Measurements from ENCODE around the gene PRR7. TPM values are rescaled to one million over a fixed set of nuclear protein-coding genes. Genes with fewer than 3 reads are reported as not detected.
"Not testable (repeated sequence)": the region's sequence is repeated elsewhere in the genome, so short reads cannot be mapped to it uniquely, and the experiment has no call there.

PRR7 gene, protein sequence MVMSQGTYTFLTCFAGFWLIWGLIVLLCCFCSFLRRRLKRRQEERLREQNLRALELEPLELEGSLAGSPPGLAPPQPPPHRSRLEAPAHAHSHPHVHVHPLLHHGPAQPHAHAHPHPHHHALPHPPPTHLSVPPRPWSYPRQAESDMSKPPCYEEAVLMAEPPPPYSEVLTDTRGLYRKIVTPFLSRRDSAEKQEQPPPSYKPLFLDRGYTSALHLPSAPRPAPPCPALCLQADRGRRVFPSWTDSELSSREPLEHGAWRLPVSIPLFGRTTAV
- 4.5 TPM for polyA plus RNA-seq (2013, experiment 1 of 2; ENCODE audit: insufficient read length)
- 5.1 TPM for polyA plus RNA-seq (2013, experiment 2 of 2; ENCODE audit: insufficient read length)

DNA sequence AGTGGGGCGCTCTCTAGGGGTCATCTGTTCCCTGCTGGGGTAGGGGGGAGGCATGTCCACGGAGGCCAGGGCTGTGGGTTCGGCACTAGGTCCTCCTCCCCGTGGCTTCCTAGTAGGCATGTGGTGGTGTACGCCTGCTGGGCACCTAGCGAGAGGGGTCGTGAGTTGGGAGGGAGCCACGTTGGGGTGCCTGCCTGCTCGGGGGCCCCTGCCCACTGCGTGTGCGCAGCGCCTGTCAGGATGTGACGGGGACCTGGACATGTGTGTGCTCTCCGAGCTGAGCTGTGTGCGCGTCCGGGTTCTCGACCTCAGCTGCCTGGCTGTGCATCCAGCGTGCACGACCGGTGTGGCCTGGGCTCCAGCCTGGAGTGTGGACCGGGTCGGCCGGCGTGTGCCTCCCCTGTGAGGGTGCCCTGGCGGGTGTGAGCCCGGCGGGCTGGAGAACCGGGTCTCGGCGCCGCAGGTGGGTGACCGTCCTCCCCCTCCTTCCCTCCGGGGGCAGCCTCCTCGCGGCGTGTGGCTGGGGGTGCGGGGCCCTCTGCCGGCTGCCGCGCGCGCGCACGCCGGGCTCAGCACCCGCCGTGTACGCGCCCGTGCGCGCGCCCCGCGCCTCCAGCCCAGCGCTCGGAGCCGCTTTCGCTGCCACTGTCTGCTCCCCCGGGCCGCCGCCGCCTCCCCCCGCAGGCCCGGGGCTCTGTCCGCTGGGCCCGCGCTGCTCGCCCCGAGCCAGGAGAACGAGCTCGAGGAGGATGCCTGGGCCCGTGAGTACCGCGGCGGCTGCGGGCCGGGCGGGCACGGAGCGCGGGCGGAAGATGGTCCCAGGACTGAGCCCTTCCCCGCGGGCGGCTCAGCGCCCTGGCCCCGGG lies at the start of gene PRR7:
Gene PRR7 (plus strand): TSS at position 615 of the 866 bp plus-strand sequence. CDS start 8,254 bp downstream, outside the sequence.
- DNase-seq: peak; percentile 74

DNA sequence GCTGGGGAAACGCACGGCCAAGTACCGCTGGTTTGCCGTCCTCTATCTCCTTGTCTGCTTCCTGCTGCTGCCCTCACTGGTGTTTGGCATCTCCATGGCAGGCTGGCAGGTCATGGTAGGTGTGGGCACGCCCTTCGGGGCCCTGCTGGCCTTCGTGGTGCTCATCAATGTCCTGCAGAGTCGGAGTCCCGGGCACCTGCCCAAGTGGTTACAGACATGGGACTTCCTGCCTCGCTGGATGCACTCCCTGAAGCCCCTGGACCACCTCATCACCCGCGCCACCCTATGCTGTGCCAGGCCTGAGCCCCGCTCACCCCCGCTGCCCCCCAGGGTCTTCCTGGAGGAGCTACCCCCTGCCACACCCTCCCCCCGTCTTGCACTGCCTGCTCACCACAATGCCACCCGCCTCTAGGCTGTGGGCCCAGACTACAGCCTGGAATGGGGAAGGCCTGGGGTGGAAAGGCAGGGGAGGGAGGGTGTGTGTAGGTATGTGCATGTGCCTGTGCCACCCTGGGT lies 48.7 kb upstream of the PRR7 start:
- no peak for DNase-seq

DNA sequence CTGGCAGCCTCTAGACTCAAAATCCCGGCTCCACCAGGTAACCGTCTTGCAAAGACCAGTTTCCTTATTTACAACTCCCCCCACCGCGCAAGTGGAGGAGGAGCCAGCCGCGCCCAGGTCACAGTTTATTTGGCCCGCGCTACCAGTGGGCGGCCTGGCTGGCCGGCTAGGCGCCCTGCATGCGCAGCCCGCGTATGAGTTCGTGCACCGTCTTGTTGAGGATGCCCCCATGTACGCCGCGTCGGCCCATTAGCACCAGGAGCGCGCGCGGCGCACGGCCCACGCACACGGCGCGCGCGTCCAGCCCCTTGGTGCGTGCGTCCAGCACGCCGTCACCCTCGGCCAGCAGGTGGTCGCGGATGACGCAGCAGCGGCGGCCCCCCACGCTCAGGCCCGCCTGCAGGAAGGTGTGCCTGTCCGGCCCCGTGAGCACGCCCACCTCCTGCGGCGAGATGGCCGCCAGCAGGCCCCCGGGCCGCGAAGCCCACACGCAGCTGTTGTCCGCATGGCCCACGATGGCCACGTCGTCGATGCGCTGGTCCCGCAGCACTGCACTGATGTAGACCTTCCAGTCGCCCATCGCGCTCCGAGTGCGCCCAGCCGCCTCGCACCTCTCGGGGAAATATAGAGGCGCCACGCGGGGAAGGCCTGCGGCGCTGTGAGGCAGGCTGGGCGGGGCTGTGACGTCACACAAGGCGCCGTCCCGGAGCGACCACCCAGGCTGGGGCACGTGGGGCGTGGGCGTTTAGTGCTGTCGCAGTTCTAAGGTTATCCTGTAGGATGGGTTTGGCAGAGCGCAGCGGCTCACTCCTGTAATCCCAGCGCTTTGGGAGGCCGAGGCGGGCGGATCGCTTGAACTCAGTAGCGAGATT lies 46.4 kb upstream of the PRR7 start, which contains the start of gene PFN3:
Gene PFN3 (minus strand): TSS at position 665 of the 872 bp plus-strand sequence. CDS start 85 bp downstream, at position 580.
- DNase-seq: peak; percentile 43

DNA sequence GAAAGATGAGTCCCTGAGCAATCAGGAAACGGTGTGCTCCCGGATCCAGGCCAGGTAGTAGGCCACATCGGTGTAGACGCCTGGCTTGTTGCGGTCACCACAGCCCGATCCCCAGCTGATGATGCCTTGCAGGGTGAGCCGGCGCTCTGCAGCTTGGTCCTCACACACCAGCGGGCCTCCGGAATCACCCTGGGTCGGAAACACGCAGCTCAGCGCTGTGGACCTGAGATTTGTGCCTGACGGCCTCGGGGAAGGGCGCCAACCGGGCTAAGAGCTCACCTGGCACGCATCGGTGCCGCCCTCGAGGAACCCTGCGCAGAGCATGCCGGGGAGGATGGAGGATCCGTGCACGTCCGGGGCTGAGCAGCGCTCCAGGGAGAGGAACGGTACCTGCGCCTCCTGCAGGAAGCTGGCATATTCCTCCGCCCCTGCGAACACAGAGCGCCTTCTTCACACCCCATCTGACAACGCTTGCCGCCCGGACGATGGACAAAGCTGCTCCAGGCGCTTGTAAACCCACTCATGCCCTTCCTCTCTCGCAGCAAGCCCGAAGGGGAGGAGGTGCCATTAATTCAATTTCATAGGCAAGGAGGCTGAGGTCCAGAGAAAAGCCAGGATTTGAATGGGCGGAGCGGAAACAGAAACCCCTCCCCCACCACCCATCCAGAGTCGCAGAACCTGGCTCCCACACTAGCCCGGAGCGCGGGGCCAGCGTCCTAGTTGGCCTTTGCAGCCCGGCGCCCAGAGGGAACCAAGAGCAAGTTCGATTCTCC lies 44.2 kb upstream of the PRR7 start:
- peak; percentile 43 for DNase-seq

DNA sequence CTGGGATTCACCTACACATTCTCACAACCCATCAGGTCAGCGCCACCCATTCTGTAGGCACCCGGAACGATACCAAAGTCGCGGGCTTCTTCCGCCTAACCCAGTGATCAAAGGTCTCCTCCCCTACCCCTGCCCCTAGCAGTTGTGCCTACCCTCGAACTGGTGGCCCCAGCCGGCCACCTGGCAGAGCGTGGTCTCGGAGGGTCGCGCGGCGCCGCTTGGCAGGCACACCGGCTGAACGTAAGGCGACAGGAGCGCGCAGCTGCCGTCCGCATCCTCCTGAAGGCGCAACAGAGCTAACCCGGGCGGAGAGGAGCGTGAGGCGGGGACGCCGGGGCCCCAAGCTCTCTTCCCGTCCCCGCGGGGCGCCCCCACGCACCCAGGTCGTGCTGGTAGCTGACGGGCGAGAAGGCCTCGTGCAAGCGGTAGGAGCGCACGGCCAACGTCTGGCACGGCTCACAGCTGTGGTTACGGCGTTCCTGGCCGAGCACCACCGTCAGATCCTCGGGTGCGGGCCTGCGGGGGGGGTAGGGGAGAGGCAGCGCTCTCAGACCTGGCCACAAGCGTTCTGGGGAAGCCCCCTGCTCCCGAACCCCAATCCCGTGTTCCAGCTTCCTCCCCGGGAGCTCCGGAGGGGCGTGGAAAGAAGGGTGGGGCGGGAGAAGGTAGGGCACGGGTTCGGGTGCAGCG lies 43.4 kb upstream of the PRR7 start:
- DNase-seq: no peak

DNA sequence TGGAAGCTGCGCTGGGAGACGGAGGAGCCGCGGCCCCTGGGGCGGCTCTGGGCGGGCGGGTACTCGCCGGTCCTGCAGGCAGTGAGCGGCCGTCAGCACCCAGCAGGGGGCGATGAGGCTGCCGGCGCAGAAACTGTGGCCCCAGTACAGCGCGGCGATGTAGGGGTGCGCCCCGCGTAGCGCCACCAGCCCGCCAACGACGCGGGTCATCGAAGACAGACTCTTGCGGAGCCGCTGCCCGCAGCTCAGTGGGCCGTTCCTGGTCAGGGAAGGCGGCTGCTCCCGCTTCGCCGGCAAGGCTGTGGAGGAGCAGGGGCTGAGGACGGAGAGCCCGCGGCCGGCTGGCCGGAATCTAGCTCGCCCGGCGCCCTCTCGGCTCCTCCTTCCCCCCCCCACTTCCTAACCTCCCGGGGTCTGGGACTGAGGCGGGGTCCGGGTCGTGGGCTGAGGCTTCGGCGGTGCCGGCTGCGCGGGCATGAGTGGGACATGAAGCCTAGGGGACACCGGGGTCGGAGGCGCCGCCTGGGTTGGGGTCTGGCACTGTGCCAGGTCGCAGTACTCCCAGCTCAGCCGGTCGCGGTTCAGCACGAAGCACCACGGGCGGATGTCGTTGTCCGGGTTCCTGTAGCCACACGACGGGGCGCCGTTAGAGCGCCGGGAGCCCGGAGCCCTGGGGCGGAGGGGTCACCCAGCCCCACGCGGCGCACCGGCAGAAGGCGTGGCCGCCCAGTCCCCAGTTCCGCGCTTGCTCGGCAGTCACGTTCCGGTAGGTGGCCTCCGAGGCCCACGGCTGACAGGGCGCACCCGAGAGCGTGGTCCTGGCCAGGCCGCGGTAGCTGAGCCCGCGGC lies 42.6 kb upstream of the PRR7 start:
- DNase-seq: peak; percentile 76

DNA sequence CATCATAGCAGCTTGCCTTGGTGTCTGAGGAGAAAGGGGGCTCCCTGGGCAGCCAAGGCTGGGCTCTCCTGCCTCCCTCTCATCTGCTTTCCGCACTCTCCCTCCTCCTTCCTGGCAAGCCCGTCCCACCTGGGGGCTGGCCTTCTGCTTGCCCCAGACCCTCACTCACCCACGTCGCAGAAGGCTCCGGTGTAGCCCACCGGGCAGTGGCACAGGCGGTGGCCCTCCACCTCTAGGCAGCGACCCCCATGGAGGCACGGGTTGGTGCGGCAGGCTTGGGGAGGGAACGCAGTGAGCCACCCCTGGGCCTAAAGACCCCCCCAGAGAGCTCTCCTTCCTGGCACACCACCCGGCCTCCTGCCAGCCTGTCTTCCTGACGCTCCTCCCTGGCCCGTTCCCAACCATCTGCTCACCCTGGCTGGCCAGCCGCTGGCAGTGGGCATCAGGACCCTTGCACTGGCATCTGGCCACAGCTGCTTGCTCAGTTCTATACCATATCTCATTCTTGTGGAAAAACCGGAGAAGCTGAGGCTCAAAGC lies 41.9 kb upstream of the PRR7 start:
- no peak for DNase-seq

DNA sequence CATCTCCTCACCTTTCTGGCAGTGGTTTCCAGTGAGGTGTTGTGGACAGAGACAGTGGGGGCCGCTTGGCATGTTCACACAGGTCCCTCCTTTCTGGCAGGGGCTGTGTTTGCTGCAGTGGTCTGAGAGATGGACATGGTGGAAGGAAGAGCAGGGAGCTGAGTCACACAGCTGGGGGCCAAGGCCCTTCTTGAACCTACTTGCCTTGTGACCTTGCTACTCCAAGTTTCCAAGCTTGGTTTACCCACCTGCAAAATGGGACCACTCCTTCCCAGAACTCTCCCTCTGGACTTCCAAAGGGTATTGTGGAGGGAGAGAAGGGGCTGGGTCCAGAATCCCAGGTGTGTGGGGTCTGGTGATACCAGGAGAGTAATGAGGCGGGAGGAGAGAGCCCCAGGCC lies 41.3 kb upstream of the PRR7 start:
- DNase-seq: no peak

DNA sequence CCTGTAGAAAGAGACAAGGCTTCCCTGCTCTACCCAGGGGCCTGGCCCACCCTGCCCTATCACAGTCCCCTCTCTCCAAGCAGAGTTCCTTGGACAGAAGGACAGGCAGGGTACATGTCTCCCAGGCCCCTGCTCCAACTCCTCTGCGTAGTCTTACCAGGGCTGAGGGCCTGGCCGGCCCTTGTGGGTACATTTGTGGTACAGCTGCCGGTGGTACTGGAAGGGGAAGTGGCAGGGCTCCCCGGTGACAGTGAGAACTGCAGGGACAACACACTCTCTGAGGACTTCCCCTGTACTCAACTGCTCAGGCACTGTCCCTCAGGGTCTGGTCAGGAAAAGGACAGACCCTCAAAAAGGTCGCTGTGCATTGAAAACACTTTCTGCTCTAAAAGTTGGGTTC lies 40.8 kb upstream of the PRR7 start:
- no peak for DNase-seq

DNA sequence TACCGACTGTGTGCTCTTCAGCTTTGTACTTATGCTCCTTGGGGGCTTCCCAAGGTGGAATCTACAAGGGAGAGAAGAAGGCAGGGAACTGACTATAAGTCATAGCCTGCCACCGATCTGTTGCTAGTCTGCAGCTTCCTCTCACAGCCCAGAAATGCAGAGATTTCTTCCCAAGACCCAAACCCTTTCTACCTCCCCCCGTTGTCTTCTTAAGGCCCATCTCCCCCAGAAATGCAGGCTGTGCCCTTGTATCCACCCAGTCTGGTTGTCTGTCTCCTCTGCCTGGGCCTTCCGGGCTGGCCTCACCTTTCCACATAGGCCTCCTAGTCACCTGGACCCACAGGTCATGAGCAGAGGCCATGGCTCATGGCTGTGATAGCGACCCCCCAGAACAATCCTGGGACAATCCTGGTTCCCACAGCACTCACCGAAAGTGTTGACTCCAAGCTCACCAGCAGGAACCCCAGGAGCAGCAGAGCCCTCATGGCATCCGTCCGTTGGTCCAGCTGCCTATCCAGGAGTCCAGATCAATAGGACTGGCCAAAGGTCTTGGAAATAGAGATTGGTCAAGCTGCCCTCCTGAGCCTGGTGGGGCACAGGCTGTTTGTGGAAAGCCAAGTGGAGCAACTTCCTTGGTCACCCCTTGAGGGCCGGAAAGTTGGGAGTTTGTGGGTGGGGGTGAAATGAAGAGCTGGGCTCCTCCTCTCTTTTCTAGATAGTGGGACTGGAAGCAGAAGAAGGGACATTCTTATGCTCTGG lies 37.4 kb upstream of the PRR7 start, which contains the start of gene F12:
Gene F12 (minus strand): TSS at position 522 of the 759 bp plus-strand sequence. CDS start 37 bp downstream, at position 485.
- DNase-seq: no peak

DNA sequence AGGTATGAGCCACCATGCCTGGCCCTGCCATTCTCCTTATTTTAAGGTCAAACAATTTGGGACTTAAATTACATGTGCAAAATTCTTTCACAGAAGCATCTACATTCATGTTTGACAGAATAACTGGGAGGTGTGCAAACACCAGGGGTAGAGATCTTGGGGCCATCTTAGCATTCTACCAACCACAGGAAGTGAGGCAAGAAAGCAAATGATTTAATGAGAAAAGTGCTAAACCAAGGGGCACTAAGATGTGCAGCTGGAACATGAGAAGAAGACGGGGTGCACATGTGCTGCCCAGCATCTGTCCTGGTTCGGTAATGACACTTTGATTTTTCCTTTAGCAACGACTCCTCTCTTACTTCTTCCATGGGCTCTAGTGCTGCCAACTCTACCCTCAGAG lies 36.0 kb upstream of the PRR7 start:
- no peak for DNase-seq

DNA sequence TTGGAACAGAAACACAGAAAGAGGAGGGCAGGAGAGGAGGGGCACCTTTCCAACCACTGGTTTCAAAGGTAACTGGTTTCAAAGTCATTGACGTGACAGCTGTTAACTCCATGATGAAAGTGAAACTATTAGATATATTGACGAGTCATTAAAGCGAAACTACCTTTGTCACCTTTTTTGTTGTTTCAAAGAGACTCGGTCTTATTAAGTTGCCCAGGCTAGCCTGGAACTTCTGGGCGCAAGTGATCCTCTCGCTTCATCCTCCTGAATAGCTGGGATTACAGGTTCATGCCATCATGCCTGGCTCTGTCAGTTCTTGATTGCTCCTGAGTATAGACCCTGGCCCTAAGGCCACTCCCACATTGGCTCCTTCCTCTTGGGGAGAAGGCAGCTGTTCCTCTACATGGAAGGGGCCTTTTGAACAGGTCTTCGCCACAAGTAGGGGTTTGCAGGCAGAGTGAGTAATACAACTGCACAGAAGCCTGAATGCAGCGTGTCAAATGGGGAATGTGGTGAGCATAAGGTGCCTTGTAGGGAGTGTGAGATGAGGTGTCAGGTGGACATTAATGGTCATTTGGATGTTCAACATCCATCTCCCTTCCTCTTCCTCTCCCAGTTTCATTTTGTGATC lies 33.9 kb upstream of the PRR7 start:
- DNase-seq: no peak

DNA sequence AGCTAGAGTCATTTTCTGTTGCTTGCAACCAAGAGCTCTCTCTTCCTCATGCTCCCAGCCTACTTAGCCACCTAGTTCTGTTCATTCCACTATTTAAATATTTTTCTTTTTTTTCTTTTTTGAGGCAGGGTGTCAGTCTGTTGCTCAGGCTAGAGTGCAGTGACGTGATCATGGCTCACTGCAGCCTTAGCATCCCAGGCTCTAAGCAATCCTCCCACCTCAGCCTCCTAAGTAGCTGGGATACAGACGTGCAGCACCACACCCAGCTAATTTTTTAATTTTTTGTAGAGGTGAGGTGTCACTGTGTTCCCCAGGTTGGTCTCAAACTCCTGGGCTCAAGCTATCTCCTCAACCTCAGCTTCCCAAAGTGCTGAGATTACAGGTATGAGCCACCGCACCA lies 32.1 kb upstream of the PRR7 start:
- DNase-seq: no peak

DNA sequence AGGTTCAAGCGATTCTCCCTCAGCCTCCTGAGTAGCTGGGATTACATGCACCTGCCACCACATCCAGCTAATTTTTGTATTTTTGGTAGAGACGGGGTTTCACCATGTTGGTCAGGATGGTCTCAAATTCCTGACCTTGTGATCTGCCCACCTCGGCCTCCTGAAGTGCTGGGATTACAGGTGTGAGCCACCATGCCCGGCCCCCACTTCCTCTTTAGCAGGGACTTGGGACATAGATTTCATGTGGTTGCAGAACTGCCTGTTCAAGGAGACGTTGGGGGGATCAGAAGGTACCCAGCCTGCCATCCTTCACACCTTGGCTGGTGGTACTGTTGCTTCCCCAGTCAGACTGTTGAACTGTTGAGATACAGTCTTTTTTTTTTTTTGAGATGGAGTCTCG lies 29.5 kb upstream of the PRR7 start:
- not testable (repeated sequence) for DNase-seq

DNA sequence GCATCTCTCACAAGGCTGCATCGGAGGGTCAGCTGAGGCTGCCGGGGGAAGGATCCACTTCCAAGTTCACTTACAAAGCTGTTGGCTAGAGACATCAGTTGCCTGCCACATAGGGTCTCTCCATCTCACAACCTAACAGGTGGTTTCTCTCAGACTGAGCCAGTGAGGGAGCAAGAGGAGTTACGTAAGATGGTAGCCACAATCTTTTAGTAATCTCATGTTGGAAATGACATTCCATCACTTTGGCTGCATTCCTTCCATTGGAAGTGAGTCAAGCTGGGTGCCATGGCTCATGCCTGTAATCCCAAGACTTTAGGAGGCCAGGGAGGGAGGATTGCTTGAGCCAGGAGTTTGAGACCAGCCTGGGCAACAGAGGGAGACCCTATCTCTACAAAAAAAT lies 27.6 kb upstream of the PRR7 start:
- DNase-seq: peak; percentile 61

DNA sequence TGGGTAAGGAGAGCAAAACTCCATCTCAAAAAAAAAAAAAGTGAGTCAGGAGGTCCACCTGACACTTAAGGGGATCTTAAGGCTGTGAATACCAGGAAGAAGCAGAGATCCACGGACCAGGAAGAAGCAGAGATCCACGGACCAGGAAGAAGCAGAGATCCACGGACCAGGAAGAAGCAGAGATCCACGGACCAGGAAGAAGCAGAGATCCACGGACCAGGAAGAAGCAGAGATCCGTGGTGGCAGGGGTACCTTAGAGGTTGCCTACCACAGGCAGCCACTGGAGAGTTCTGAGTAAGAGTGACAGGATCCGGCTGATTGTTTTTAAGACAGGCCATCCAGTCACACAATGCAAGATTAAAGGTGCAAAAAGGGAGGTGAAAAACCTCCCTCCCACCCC lies 26.1 kb upstream of the PRR7 start:
- DNase-seq: not testable (repeated sequence)

DNA sequence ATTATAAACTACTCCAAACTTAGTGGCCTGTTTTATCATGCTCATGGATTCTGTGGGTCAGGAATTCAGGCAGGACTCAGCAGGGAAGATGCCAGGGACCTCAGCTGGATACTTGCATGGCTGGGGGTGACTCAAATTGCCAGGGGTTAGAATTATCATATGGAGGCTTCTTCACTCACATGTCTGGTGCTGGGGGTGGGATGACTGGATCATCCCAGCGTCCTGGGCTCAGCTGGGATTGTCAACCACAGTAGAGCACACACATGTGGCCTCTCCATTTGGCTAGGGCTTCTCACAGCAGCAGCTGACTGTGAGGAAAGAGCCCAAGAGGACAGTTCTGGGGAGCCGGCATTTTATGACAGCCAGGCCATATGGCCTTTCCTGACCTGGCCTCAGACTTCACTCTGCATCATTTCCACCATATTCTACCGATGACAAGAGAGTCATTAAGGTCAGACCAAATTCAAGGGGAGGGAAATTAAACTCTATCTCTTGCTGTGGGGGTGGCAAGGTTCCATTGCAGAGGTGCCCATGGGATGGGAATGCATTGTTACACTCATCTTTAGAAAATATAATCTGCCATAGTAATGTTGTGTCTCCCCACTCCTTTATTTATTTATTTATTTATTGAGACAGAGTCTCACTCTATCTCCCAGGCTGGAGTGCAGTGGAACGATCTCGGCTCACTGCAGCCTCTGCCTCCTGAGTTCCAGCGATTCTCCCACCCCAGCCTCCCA lies 25.4 kb upstream of the PRR7 start:
- peak; percentile 19 for DNase-seq
